Gastroesophageal sphincter (tissue), 3 donors: ENCODE measurements around the gene PTPRE.

Source experiments
- EP300 ChIP-seq: sonication (generic); formaldehyde crosslinking; IDR thresholded peaks from one replicate; pipeline ENCODE4 v1.6.1; 2017; ENCODE audit warnings: antibody characterized with exemption, mild to moderate bottlenecking
- POLR2A ChIP-seq, 2 donors: fragments of 450-650 bp; IDR thresholded peaks; one replicate each; pipeline ENCODE4 v1.6.1; 2017; ENCODE audit warnings: antibody characterized with exemption in 2 of 2, mild to moderate bottlenecking in 2 of 2, moderate library complexity in 1 of 2
- POLR2AphosphoS5 ChIP-seq: sonication (generic); formaldehyde crosslinking; IDR thresholded peaks from one replicate; pipeline ENCODE4 v1.6.1; 2017; ENCODE audit warnings: antibody characterized with exemption
- TF ChIP-seq, protein P1 (sequence below), 4 experiments: fragments of 200-600 bp in 2 of 4; fragments of 450-650 bp in 2 of 4; sonication (generic) in 1 of 4; IDR thresholded peaks; one replicate each; pipeline ENCODE4 v1.5.1; 2017 to 2019; ENCODE audit warnings: antibody characterized with exemption in 4 of 4, mild to moderate bottlenecking in 2 of 4, moderate library complexity in 2 of 4

DNA sequence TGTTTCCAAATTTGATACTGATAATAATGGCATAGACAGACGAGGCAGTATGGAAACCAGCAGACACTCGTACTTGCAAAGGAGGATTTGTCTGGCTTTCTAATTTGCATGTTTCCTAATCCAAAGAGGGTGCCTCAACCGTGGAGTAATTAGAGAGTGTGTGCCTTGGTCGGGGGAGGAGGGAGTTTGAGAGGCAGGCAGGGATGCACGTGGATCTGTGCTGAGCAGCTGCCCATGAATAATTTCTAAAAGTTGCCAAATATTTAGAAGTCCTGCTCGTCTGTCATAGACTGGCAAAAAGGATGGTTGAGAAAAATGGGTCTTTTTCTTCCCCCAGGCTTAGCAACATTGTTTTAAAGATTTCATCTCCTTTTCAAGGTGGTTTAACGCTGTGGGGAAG lies 69.4 kb downstream of the PTPRE start:
- TF ChIP-seq POLR2A (IDR thresholded peaks at IDR 0.05), result no peak
- no peak for TF ChIP-seq EP300
- TF ChIP-seq, protein P1, sequence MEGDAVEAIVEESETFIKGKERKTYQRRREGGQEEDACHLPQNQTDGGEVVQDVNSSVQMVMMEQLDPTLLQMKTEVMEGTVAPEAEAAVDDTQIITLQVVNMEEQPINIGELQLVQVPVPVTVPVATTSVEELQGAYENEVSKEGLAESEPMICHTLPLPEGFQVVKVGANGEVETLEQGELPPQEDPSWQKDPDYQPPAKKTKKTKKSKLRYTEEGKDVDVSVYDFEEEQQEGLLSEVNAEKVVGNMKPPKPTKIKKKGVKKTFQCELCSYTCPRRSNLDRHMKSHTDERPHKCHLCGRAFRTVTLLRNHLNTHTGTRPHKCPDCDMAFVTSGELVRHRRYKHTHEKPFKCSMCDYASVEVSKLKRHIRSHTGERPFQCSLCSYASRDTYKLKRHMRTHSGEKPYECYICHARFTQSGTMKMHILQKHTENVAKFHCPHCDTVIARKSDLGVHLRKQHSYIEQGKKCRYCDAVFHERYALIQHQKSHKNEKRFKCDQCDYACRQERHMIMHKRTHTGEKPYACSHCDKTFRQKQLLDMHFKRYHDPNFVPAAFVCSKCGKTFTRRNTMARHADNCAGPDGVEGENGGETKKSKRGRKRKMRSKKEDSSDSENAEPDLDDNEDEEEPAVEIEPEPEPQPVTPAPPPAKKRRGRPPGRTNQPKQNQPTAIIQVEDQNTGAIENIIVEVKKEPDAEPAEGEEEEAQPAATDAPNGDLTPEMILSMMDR (IDR thresholded peaks at IDR 0.05), result no peak
- TF ChIP-seq POLR2AphosphoS5, result no peak
